Epithelial cell of proximal tubule (primary cell): ENCODE results near the gene HDDC2. TPM values are rescaled to one million over a fixed set of nuclear protein-coding genes. Genes with fewer than 3 reads are reported as not detected.
A peak's percentile ranks its signal among the peaks of the same experiment; 100 is the strongest.
"Not testable (repeated sequence)": the region's sequence is repeated elsewhere in the genome, so short reads cannot be mapped to it uniquely, and the experiment has no call there.

Source experiments
- DNase-seq: peaks from one replicate; pipeline ENCODE4 v3.0.0-alpha.2; 2011; ENCODE audit warnings: low read depth
- H3K4me3 ChIP-seq: 2 replicates; pipeline ENCODE4 v1.5.1; 2011; ENCODE audit warnings: low read depth, mild to moderate bottlenecking, low read length
- CTCF ChIP-seq: conservative IDR thresholded peaks from 2 replicates; pipeline ENCODE4 v1.5.1; 2012; ENCODE audit warnings: low read depth, mild to moderate bottlenecking, low read length
- total RNA-seq: library from RNA; depleted of rRNA; stranded (reverse); fragments of >200 nt; gene quantifications from 2 replicates; pipeline ENCODE4 v1.2.3, GENCODE V29; 2015

Gene HDDC2
- total RNA-seq, 1 donor from 2014 or later = 66.4 TPM

DNA sequence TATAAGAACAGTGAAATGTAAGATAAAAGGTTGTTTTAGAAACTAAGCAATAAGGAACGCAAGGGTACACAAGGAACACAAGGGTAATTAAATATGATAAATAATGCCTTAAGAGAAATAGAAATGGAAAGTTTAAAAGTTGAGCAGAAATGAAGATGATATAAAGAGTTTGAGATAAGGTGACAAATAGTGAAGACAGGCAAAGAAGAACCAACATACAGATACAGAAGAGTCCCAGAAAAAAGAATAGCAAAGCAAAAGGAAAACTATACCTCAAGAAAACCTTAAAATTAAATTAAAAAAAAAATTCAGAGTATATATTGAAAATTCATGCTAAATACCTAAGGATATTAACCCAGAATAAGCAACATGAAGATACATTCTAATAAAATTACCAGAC lies 16.4 kb downstream of the HDDC2 start:
- TF ChIP-seq CTCF = no peak
- no peak for DNase-seq
- no peak overlapping the region for H3K4me3 ChIP-seq

GRCh38 chr6:125282470-125282869 lies 19.3 kb downstream of the HDDC2 start:
- H3K4me3 ChIP-seq, DNase-seq: not testable (repeated sequence)

DNA sequence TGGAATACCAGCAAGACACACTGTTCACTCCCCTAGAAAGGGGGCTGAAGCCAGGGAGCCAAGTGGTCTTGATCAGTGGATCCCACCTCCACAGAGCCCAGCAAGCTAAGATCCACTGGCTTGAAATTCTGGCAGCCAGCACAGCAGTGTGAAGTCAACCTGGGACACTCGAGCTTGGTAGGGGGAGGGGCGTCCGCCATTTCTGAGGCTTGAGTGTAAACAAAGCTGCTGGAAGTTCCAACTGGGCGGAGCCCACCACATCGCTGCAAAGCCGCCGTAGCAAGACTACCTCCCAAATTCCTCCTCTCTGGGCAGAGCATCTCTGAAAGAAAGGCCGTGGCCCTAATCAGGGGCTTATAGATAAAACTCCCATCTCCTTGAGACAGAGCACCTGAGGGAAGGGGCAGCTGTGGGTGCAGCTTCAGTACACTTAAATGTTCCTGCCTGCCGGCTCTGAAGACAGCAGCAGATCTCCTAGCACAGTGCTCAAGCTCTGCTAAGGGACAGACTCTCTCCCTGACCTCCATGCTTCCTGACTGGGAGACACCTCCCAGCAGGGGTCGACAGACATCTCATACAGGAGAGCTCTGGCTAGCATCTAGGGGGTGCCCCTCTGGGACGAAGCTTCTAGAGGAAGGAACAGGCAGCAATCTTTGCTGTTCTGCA lies 21.3 kb downstream of the HDDC2 start:
- DNase-seq, H3K4me3 ChIP-seq: not testable (repeated sequence)

- H3K4me3 ChIP-seq = no peak overlapping the region
- no peak for TF ChIP-seq CTCF
- DNase-seq = no peak
Measured at GRCh38 chr6:125279961-125280360, 21.8 kb downstream of the HDDC2 start.

GRCh38 chr6:125277838-125278237 lies 23.9 kb downstream of the HDDC2 start:
- H3K4me3 ChIP-seq = no peak overlapping the region
- no peak for DNase-seq
- no peak for TF ChIP-seq CTCF

DNA sequence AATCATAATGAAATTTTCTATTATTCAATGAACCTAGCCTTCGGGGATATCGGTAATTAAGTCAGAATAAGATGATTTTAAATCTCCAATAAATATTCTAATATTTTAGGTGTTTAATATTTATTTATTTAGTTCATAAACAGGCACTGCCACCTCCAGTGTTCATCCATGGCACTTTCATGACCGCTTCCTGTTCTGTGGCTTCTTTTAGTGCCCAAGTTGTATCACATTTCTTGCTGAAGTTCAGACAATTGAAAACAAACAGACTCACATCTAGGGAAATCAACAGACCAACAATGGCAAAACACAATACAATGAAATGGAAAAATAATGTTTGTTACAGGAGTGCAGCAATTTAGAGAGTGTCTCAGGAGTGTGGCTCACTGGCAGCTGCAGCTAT lies 26.0 kb downstream of the HDDC2 start:
- no peak overlapping the region for H3K4me3 ChIP-seq
- no peak for DNase-seq
- no peak for TF ChIP-seq CTCF

GRCh38 chr6:125274935-125275334 lies 26.8 kb downstream of the HDDC2 start:
- no peak for TF ChIP-seq CTCF
- no peak overlapping the region for H3K4me3 ChIP-seq
- DNase-seq = no peak

DNA sequence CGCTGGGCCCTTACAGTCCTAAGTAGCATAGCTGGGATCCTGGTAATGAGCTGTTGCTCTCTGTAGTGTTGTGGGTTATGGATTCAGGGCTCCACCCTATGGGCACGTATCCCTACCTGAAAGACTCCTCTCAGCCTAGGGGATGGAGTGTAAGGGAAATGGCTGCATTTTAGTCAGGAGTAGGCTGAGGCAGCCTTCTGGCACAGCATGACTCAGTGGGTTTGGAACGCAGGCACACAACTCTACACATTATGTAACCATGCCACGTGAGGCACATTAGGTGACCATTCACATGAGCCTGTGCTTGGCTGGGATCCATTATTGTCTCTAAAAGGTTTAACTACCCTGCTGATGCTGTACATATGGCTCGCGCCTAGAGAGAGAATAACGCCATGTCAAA lies 27.8 kb downstream of the HDDC2 start:
- TF ChIP-seq CTCF = no peak
- H3K4me3 ChIP-seq = no peak overlapping the region
- peak; percentile 93 for DNase-seq
